GM19035 (cell line): ENCODE measurements around the gene DNMBP.

Source experiments
- ATAC-seq: cut with Tn5 transposase; IDR thresholded peaks from one replicate; pipeline ENCODE4 v1.9.1; 2021; ENCODE audit not compliant: unreplicated experiment

The DNMBP gene

GRCh38 chr10:99836711-99837110, 173.0 kb downstream of the DNMBP start:
- ATAC-seq = no peak

- ATAC-seq = no peak
Measured at GRCh38 chr10:99835947-99836346, 173.8 kb downstream of the DNMBP start.

- ATAC-seq = no peak
Measured at GRCh38 chr10:99834410-99834809, 175.3 kb downstream of the DNMBP start.

- ATAC-seq = no peak
Measured at GRCh38 chr10:99832439-99832838, 177.3 kb downstream of the DNMBP start.

GRCh38 chr10:99828464-99828863, 181.3 kb downstream of the DNMBP start:
- no peak for ATAC-seq

- ATAC-seq = no peak
Measured at GRCh38 chr10:99827936-99828335, 181.8 kb downstream of the DNMBP start.
